Ascending aorta (tissue), 2 donors: ENCODE results near the gene CDK14. TPM values are rescaled to one million over a fixed set of nuclear protein-coding genes. Genes with fewer than 3 reads are reported as not detected.
A peak's percentile ranks its signal among the peaks of the same experiment; 100 is the strongest.

ENCODE experiments used
- DNase-seq, 2 donors: peaks; one replicate each; pipeline ENCODE4 v3.0.0-alpha.2; 2019; ENCODE audit warnings: low spot score in 2 of 2
- H3K27ac ChIP-seq, 2 donors: fragments of 200-600 bp; sonication (generic); one replicate each; pipeline ENCODE4 v1.5.1; 2016 to 2017; ENCODE audit warnings: mild to moderate bottlenecking in 1 of 2
- H3K27me3 ChIP-seq: fragments of 200-600 bp; sonication (generic); one replicate; pipeline ENCODE4 v1.5.1; 2017
- H3K36me3 ChIP-seq, 2 donors: fragments of 200-600 bp; sonication (generic); one replicate each; pipeline ENCODE4 v1.5.1; 2016
- H3K4me1 ChIP-seq, 2 donors: fragments of 200-600 bp; sonication (generic); one replicate each; pipeline ENCODE4 v1.5.1; 2016 to 2017; ENCODE audit warnings: mild to moderate bottlenecking in 1 of 2
- H3K4me3 ChIP-seq, 2 donors: fragments of 200-600 bp; sonication (generic); one replicate each; pipeline ENCODE4 v1.5.1; 2016 to 2017; ENCODE audit warnings: mild to moderate bottlenecking in 1 of 2
- H3K9me3 ChIP-seq, 2 donors: fragments of 200-600 bp; sonication (generic); one replicate each; pipeline ENCODE4 v1.5.1; 2016
- intact Hi-C: fragments of 100-400 bp; cut with DNase I; formaldehyde crosslinking; loops from one replicate; pipeline ENCODE4 v1.15.1; 2023
- total RNA-seq: library from RNA; depleted of rRNA; stranded (reverse); fragments of >200 nt; gene quantifications from one replicate; pipeline ENCODE4 v1.1.0, GENCODE V29; 2016
- TF ChIP-seq, protein P1 (sequence below), 3 experiments: fragments of 200-600 bp in 2 of 3; fragments of 450-650 bp in 1 of 3; sonication (generic) in 2 of 3; IDR thresholded peaks; one replicate each; pipeline ENCODE4 v1.5.1; 2016 to 2019; ENCODE audit warnings: antibody characterized with exemption in 3 of 3, mild to moderate bottlenecking in 1 of 3, moderate library complexity in 1 of 3

CDK14 gene
- total RNA-seq, 1 donor from 2014 or later = 5.1 TPM

GRCh38 chr7:90587766-90588165 is 8.4 kb upstream of the CDK14 start:
- H3K4me3 ChIP-seq = no peak overlapping the region
- H3K9me3 ChIP-seq = no peaks in the 10 kb centered on the region
- TF ChIP-seq, protein P1, sequence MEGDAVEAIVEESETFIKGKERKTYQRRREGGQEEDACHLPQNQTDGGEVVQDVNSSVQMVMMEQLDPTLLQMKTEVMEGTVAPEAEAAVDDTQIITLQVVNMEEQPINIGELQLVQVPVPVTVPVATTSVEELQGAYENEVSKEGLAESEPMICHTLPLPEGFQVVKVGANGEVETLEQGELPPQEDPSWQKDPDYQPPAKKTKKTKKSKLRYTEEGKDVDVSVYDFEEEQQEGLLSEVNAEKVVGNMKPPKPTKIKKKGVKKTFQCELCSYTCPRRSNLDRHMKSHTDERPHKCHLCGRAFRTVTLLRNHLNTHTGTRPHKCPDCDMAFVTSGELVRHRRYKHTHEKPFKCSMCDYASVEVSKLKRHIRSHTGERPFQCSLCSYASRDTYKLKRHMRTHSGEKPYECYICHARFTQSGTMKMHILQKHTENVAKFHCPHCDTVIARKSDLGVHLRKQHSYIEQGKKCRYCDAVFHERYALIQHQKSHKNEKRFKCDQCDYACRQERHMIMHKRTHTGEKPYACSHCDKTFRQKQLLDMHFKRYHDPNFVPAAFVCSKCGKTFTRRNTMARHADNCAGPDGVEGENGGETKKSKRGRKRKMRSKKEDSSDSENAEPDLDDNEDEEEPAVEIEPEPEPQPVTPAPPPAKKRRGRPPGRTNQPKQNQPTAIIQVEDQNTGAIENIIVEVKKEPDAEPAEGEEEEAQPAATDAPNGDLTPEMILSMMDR (IDR thresholded peaks at IDR 0.05) = no peak
- H3K27me3 ChIP-seq = no peaks in the 10 kb centered on the region
- H3K27ac ChIP-seq = no peak overlapping the region
- intact Hi-C loops = no loop called here
- H3K4me1 ChIP-seq = no peaks in the 10 kb centered on the region
- no peak for DNase-seq
- no peaks in the 10 kb centered on the region for H3K36me3 ChIP-seq

GRCh38 chr7:90592033-90592432 is 4.1 kb upstream of the CDK14 start:
- intact Hi-C loops = loop anchor here (10.0 kb wide), 2 partner anchors 353 to 873 kb away; no protein-coding TSS in a partner anchor
- TF ChIP-seq, protein P1 (IDR thresholded peaks at IDR 0.05) = no peak
- H3K27me3 ChIP-seq = no peaks in the 10 kb centered on the region
- no peak overlapping the region for H3K27ac ChIP-seq
- peaks cover 0 to 3% of the 10 kb centered on the region in 2 donors for H3K4me1 ChIP-seq
- no peaks in the 10 kb centered on the region for H3K36me3 ChIP-seq
- no peak for DNase-seq
- no peaks in the 10 kb centered on the region for H3K9me3 ChIP-seq
- no peak overlapping the region for H3K4me3 ChIP-seq

DNA sequence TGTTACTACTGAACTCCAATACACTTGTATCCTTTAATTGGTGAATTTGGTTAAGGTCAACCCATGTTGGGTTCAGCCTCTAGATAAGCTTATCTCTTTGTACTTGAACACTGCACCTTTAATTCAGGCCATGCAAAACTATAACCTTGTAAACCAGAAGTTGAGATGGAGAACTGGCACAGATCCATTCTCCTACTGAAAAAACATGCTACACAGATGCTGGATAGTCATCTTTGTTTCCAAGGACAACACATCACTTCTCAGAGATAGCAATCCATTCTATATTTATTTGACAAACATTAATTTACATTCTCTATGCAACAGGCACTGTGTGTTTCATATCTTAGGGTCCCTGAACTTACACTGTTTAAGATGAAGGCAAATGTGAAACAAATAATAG is 2.9 kb upstream of the CDK14 start:
- intact Hi-C loops = loop anchor here (10.0 kb wide), 2 partner anchors 352 to 872 kb away; no protein-coding TSS in a partner anchor
- H3K4me3 ChIP-seq = no peak overlapping the region

DNA sequence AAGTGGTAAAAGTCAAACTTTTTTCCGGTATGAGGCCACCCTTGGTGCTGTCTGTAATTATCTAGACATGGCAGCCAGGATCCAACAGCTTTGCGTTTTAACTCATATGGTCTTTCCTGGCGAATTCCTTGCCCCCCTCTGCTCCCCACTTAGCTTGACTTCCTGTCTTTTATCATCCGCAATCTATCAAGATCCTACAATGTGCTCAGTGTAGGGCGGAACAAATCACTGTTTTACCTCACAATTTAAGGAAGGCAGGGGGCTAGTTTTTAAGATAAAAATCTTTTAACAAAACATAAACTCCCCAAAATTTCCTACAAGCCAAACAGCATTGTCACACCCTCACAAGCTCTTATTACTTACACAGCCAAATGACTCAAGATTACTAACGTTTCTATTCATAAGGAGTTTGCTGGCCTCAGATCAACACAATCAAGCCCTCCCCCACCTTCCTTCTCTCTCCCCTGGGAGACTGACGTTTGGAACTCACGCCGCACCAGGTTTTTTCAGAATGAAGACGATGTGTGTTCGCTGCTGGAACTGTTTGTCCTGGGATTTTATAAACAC is 1.3 kb upstream of the CDK14 start:
- H3K4me3 ChIP-seq = peak overlapping the region in 1 of 2 donors; percentile 93
- intact Hi-C loops = loop anchor here (5.0 to 10.0 kb wide), 5 partner anchors 112 to 870 kb away; partner anchors contain the start of genes CLDN12 and FZD1
- H3K27ac ChIP-seq = peak overlapping the region; percentile 83 to 84
- TF ChIP-seq, protein P1 (IDR thresholded peaks at IDR 0.05) = no peak
- peak; percentile 18 to 87 for DNase-seq
- H3K27me3 ChIP-seq = no peaks in the 10 kb centered on the region
- no peaks in the 10 kb centered on the region for H3K9me3 ChIP-seq
- H3K4me1 ChIP-seq = peaks cover 0 to 3% of the 10 kb centered on the region in 2 donors
- H3K36me3 ChIP-seq = no peaks in the 10 kb centered on the region

More for the DNA sequence above, 2.9 kb upstream of the CDK14 start:
- Histone ChIP-seq H3K9me3 (no peaks in the 10 kb centered on the region), H3K4me1 (peaks cover 0 to 3% of the 10 kb centered on the region in 2 donors), H3K27ac (no peak overlapping the region), H3K27me3 (no peaks in the 10 kb centered on the region), H3K36me3 (no peaks in the 10 kb centered on the region)
- DNase-seq = no peak
- TF ChIP-seq, protein P1 (IDR thresholded peaks at IDR 0.05) = no peak

- H3K27ac ChIP-seq = peak overlapping the region; percentile 83 to 84
- intact Hi-C loops = loop anchor here (5.0 to 10.0 kb wide), 5 partner anchors 112 to 869 kb away; partner anchors contain the start of genes CLDN12 and FZD1
These were observed 750 bp upstream of the CDK14 start for GRCh38 chr7:90595342-90595800.

More at GRCh38 chr7:90595342-90595800, 750 bp upstream of the CDK14 start:
- H3K27me3 ChIP-seq = no peaks in the 10 kb centered on the region
- TF ChIP-seq, protein P1 (IDR thresholded peaks at IDR 0.05) = no peak
- no peak for DNase-seq
- H3K9me3 ChIP-seq = no peaks in the 10 kb centered on the region
- no peaks in the 10 kb centered on the region for H3K36me3 ChIP-seq
- peak overlapping the region; percentile 78 to 93 for H3K4me3 ChIP-seq
- H3K4me1 ChIP-seq = peaks cover 0 to 3% of the 10 kb centered on the region in 2 donors
